Spleen (tissue), 11 donors: ENCODE results near the gene GLDC. TPM values are rescaled to one million over a fixed set of nuclear protein-coding genes. Genes with fewer than 3 reads are reported as not detected.
"Not testable (repeated sequence)": the region's sequence is repeated elsewhere in the genome, so short reads cannot be mapped to it uniquely, and the experiment has no call there.

ENCODE experiments used
- DNase-seq: peaks from one replicate; pipeline ENCODE4 v3.0.0-alpha.2; 2020
- H3K27ac ChIP-seq, 8 donors: fragments of 200-600 bp; sonication (generic) in 7 of 8; 1 replicate in 4 of 8; 2 replicates in 4 of 8; pipeline versions ENCODE4 v1.5.0 to v1.8.0; 2016 to 2021; ENCODE audit warnings: inconsistent platforms in 4 of 8, mild to moderate bottlenecking in 4 of 8, moderate library complexity in 1 of 8
- H3K27me3 ChIP-seq, 7 donors: fragments of 200-600 bp; sonication (generic) in 6 of 7; replicated peaks in 1 of 7; 1 replicate in 4 of 7; 2 replicates in 3 of 7; pipeline versions ENCODE4 v1.5.0 to v1.8.0; 2016 to 2021; ENCODE audit warnings: inconsistent platforms in 3 of 7, mild to moderate bottlenecking in 1 of 7
- H3K36me3 ChIP-seq, 6 donors: fragments of 200-600 bp; sonication (generic) in 5 of 6; 1 replicate in 4 of 6; 2 replicates in 2 of 6; pipeline versions ENCODE4 v1.5.0 to v1.8.0; 2016 to 2021; ENCODE audit warnings: inconsistent platforms in 2 of 6
- H3K4me1 ChIP-seq, 6 donors: fragments of 200-600 bp; sonication (generic) in 5 of 6; 1 replicate in 3 of 6; 2 replicates in 3 of 6; pipeline versions ENCODE4 v1.5.0 to v1.8.0; 2016 to 2021; ENCODE audit warnings: inconsistent platforms in 3 of 6
- H3K4me3 ChIP-seq, 8 donors: fragments of 200-600 bp; sonication (generic) in 7 of 8; 1 replicate in 4 of 8; 2 replicates in 4 of 8; pipeline versions ENCODE4 v1.5.0 to v1.8.0; 2016 to 2021; ENCODE audit warnings: inconsistent platforms in 4 of 8, mild to moderate bottlenecking in 4 of 8, moderate library complexity in 2 of 8
- H3K9me3 ChIP-seq, 8 donors: fragments of 200-600 bp; sonication (generic) in 7 of 8; 1 replicate in 4 of 8; 2 replicates in 4 of 8; pipeline versions ENCODE4 v1.5.0 to v1.8.0; 2016 to 2021; ENCODE audit warnings: inconsistent platforms in 4 of 8
- CTCF ChIP-seq, 11 experiments: fragments of 200-600 bp in 7 of 11; fragments of 450-650 bp in 4 of 11; sonication (generic) in 4 of 11; IDR thresholded peaks in 8 of 11; conservative IDR thresholded peaks in 3 of 11; 1 replicate in 7 of 11; 2 replicates in 4 of 11; pipeline versions ENCODE4 v1.4.0 to v1.8.0; 2016 to 2021; ENCODE audit warnings: antibody characterized with exemption in 11 of 11, inconsistent platforms in 4 of 11, mild to moderate bottlenecking in 1 of 11
- POLR2A ChIP-seq, 3 donors: fragments of 450-650 bp; IDR thresholded peaks; one replicate each; pipeline ENCODE4 v1.5.1; 2017; ENCODE audit warnings: antibody characterized with exemption in 3 of 3, mild to moderate bottlenecking in 1 of 3
- POLR2AphosphoS5 ChIP-seq, 3 donors: sonication (generic); formaldehyde crosslinking; IDR thresholded peaks; one replicate each; pipeline ENCODE4 v1.5.1; 2017; ENCODE audit warnings: antibody characterized with exemption in 3 of 3
- WGBS, 5 donors: extraction: QIAGEN DNeasy Blood & Tissue Kit in 3 of 5; methylation state at CpG; one replicate each; pipeline versions ENCODE4 v1.1.5 to v1.1.7; 2013 to 2018; 5-methylcytosine and 5-hydroxymethylcytosine counted together
- intact Hi-C: fragments of 100-400 bp; cut with DNase I; formaldehyde crosslinking; loops from one replicate; pipeline ENCODE4 v1.15.0; 2023; ENCODE audit warnings: low total_unique reads
- polyA plus RNA-seq, 3 donors: library from polyadenylated mRNA; stranded (reverse); fragments of 200-250 nt; gene quantifications; one replicate each; pipeline ENCODE4 v1.2.1, GENCODE V29; 2013
- total RNA-seq, 7 donors: library from RNA; depleted of rRNA in 3 of 7; stranded (reverse); fragments of >200 nt in 3 of 7; fragmentation: NEBNext Ultra II Directional in 4 of 7; extraction: Animal tissue kit (Norgen Biotek cat#: 25700) in 4 of 7; gene quantifications; one replicate each; pipeline versions ENCODE4 v1.1.0 to v1.2.1, GENCODE V29; 2016 to 2021
- donor health status: healthy with polysubstance abuse.
- donor health status: DM: no; HTN: no; CAD: no; lungs with moderate emphysema.
- donor health status: DM: no; HTN: no; CAD: no.
- donor health status: Bipolar disorder and iron deficiency.
- donor health status: healthy.
- donor health status: DM: no; HTN: no; CAD: no.
- donor health status: DM: yes; HTN: yes; CAD: no.

GLDC gene
- total and polyA plus RNA-seq, 10 donors = 0.17 to 8.7 (median 0.64) TPM

- TF ChIP-seq POLR2A (IDR thresholded peaks at IDR 0.05) (no peak), POLR2AphosphoS5 (IDR thresholded peaks at IDR 0.05) (no peak), CTCF (IDR thresholded peaks at IDR 0.05 in 8 of 11, conservative IDR thresholded peaks at IDR 0.05 in 3 of 11) (no peak)
- DNase-seq = no peak
- intact Hi-C loops = no loop called here
- Histone ChIP-seq H3K36me3 (no peaks in the 10 kb centered on the region), H3K4me1 (no peaks in the 10 kb centered on the region), H3K9me3 (no peaks in the 10 kb centered on the region), H3K27me3 (peaks cover 0 to 9% (median 0%) of the 10 kb centered on the region in 7 donors), H3K4me3 (no peak overlapping the region), H3K27ac (no peak overlapping the region)
- 77 to 88% (median 81%) methylated on average over 4 of the region's 4 CpGs for WGBS, 5 donors
These were observed 13.3 kb upstream of the GLDC start for GRCh38 chr9:6658628-6659353.

- intact Hi-C loops = no loop called here
- DNase-seq = no peak
- 80 to 86% (median 84%) methylated on average over 6 of the region's 6 CpGs for WGBS, 5 donors
- H3K4me1 ChIP-seq = no peaks in the 10 kb centered on the region
- H3K27ac ChIP-seq = no peak overlapping the region
- no peak overlapping the region for H3K4me3 ChIP-seq
- TF ChIP-seq CTCF (IDR thresholded peaks at IDR 0.05 in 8 of 11, conservative IDR thresholded peaks at IDR 0.05 in 3 of 11) = no peak
- TF ChIP-seq POLR2AphosphoS5 (IDR thresholded peaks at IDR 0.05) = no peak
- TF ChIP-seq POLR2A (IDR thresholded peaks at IDR 0.05) = no peak
- no peaks in the 10 kb centered on the region for H3K36me3 ChIP-seq
- peaks cover 0 to 9% (median 0%) of the 10 kb centered on the region in 7 donors for H3K27me3 ChIP-seq
- H3K9me3 ChIP-seq = no peaks in the 10 kb centered on the region
These were observed 11.2 kb upstream of the GLDC start for GRCh38 chr9:6656614-6657300.

GRCh38 chr9:6655036-6655435 is 9.5 kb upstream of the GLDC start:
- Histone ChIP-seq H3K27me3 (peaks cover 0 to 9% (median 0%) of the 10 kb centered on the region in 7 donors), H3K36me3 (no peaks in the 10 kb centered on the region), H3K4me3 (no peak overlapping the region), H3K27ac (no peak overlapping the region), H3K9me3 (no peaks in the 10 kb centered on the region), H3K4me1 (no peaks in the 10 kb centered on the region)
- intact Hi-C loops = no loop called here
- no peak for DNase-seq
- TF ChIP-seq POLR2A (IDR thresholded peaks at IDR 0.05) (no peak), CTCF (IDR thresholded peaks at IDR 0.05 in 8 of 11, conservative IDR thresholded peaks at IDR 0.05 in 3 of 11) (no peak), POLR2AphosphoS5 (IDR thresholded peaks at IDR 0.05) (no peak)
- 56 to 73% (median 71%) methylated on average over 7 of the region's 7 CpGs for WGBS, 5 donors

GRCh38 chr9:6646293-6646636 is 736 bp upstream of the GLDC start:
- no peaks in the 10 kb centered on the region for H3K9me3 ChIP-seq
- H3K36me3 ChIP-seq = no peaks in the 10 kb centered on the region
- WGBS, 5 donors = 15 to 46% (median 27%) methylated on average over 12 of the region's 12 CpGs
- H3K27me3 ChIP-seq = peaks cover 0 to 69% (median 52%) of the 10 kb centered on the region in 7 donors
- no peak for TF ChIP-seq CTCF (IDR thresholded peaks at IDR 0.05 in 8 of 11, conservative IDR thresholded peaks at IDR 0.05 in 3 of 11)
- TF ChIP-seq POLR2AphosphoS5 (IDR thresholded peaks at IDR 0.05) = no peak
- no peak for TF ChIP-seq POLR2A (IDR thresholded peaks at IDR 0.05)
- peak overlapping the region in 5 of 8 donors; percentile 43 to 69 (median 46) for H3K4me3 ChIP-seq
- intact Hi-C loops = no loop called here
- no peak overlapping the region for H3K27ac ChIP-seq
- H3K4me1 ChIP-seq = peaks cover 9 to 31% (median 19%) of the 10 kb centered on the region in 6 donors
- no peak for DNase-seq

- DNase-seq, H3K27ac ChIP-seq, intact Hi-C loops, H3K36me3 ChIP-seq, H3K9me3 ChIP-seq: not testable (repeated sequence)
- H3K4me1 ChIP-seq = peaks cover 9 to 31% (median 19%) of the 10 kb centered on the region in 6 donors
- peak overlapping the region; percentile 33 to 69 (median 45) for H3K4me3 ChIP-seq
- peaks cover 0 to 78% (median 56%) of the 10 kb centered on the region in 7 donors for H3K27me3 ChIP-seq
- WGBS, 5 donors = 2 to 13% (median 8%) methylated on average over 8 to 24 of the region's 24 CpGs
These were observed 499 bp downstream of the GLDC start for GRCh38 chr9:6645105-6645354.
